ENCODE results near the gene C10orf53. TPM values are rescaled to one million over a fixed set of nuclear protein-coding genes. Genes with fewer than 3 reads are reported as not detected.

The C10orf53 gene
- total and polyA plus RNA-seq, 10 of the 15 experiments (the other 5 are each of a cell fraction or from before 2014, with no cell fraction given): not detected

DNA sequence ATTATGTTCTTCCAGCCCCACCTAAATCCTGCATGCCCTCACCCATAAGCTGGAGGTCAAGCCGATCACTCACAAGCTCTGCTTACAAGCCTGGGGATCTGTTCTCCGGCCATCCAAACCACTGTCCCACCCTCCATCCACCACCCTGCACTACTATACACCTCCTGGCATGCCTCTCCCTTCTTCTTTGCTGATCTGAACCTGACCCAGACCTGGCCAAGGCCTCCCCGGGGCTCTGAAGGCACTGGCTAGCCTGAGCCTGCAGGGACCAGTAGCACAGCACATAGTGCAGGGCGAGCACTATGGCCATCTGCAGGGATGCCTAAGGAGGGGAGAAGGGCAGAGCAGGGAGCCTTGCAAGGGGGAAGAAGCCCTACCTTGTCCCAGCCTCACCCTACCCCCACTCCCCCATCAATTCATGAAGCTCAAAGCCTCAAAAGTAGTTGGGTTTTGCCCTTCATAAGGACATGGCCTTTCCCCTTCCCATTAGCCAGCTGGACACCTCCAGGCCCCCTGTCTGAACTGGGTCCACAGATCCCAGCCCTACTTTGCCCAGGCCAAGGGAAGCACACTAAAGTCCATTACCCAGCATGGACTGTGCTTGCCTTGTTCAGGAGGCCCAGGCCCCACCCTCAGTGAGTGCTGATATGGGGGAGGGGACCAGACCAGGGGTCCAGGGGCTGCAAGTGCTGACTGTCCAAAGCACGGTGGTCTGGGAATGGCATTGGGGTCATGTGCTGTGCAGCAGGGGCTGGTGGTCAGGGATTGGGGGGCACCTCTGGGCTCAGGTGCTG, 36.0 kb upstream of the C10orf53 start (continued):
- TF ChIP-seq YBX1 (IDR thresholded peaks at IDR 0.05) (no peak), MXI1 (IDR thresholded peaks at IDR 0.05; ENCODE audit: low read depth, low read length) (no peak), TAF1 (IDR thresholded peaks at IDR 0.05; ENCODE audit: borderline replicate concordance, low read depth, low read length) (no peak), LARP7 (IDR thresholded peaks at IDR 0.05) (no peak)
- TF ChIP-seq, protein P1, sequence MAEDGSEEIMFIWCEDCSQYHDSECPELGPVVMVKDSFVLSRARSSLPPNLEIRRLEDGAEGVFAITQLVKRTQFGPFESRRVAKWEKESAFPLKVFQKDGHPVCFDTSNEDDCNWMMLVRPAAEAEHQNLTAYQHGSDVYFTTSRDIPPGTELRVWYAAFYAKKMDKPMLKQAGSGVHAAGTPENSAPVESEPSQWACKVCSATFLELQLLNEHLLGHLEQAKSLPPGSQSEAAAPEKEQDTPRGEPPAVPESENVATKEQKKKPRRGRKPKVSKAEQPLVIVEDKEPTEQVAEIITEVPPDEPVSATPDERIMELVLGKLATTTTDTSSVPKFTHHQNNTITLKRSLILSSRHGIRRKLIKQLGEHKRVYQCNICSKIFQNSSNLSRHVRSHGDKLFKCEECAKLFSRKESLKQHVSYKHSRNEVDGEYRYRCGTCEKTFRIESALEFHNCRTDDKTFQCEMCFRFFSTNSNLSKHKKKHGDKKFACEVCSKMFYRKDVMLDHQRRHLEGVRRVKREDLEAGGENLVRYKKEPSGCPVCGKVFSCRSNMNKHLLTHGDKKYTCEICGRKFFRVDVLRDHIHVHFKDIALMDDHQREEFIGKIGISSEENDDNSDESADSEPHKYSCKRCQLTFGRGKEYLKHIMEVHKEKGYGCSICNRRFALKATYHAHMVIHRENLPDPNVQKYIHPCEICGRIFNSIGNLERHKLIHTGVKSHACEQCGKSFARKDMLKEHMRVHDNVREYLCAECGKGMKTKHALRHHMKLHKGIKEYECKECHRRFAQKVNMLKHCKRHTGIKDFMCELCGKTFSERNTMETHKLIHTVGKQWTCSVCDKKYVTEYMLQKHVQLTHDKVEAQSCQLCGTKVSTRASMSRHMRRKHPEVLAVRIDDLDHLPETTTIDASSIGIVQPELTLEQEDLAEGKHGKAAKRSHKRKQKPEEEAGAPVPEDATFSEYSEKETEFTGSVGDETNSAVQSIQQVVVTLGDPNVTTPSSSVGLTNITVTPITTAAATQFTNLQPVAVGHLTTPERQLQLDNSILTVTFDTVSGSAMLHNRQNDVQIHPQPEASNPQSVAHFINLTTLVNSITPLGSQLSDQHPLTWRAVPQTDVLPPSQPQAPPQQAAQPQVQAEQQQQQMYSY (CRISPR knock-in tag; IDR thresholded peaks at IDR 0.05): no peak

- no peak overlapping the region for H3K9ac ChIP-seq (ENCODE audit: control insufficient read depth, insufficient read depth, low read length)
- no peaks in the 10 kb centered on the region for H4K20me1 ChIP-seq (ENCODE audit: control insufficient read depth, insufficient read depth)
- H3K27ac ChIP-seq (ENCODE audit: control insufficient read depth, insufficient read depth): no peak overlapping the region
- H3K4me3 ChIP-seq: no peak overlapping the region
- FAIRE-seq: no peak
- no peaks in the 10 kb centered on the region for H3K36me3 ChIP-seq (ENCODE audit: control insufficient read depth in 2 of 2, insufficient read depth in 2 of 2, low read length in 1 of 2)
- ChIA-PET SMC1A (ENCODE audit: uncharacterized antibody, unreplicated experiment) (no interaction called here), POLR2A (no interaction called here), RAD21 (ENCODE audit: unreplicated experiment) (no interaction called here), CTCF (no interaction called here)
- 5% methylated on average over 7 of the region's 7 CpGs for WGBS (ENCODE audit: insufficient coverage, insufficient replicate concordance, low lambda C conversion rate, missing lambda C conversion rate)
- no peaks in the 10 kb centered on the region for H3K9me3 ChIP-seq (replicated peaks; ENCODE audit: control insufficient read depth, insufficient read depth, low read length)
- H3K27me3 ChIP-seq (replicated peaks in 1 of 2; ENCODE audit: control insufficient read depth in 2 of 2, insufficient read depth in 2 of 2, low read length in 1 of 2): no peaks in the 10 kb centered on the region; a peak in 1 of 4 replicates
- no peak for DNase-seq (ENCODE audit: low read depth, low spot score)
- in situ Hi-C loops (cut with MboI) (no loop called here), intact Hi-C loops (cut with micrococcal nuclease; ENCODE audit: unreplicated experiment) (no loop called here)
- no peak for ATAC-seq
- no peak overlapping the region for H2AFZ ChIP-seq (ENCODE audit: control insufficient read depth, low read depth, low read length)
- no peaks in the 10 kb centered on the region for H3K4me1 ChIP-seq (ENCODE audit: control insufficient read depth, insufficient read depth, low read length)
- H3K79me2 ChIP-seq (ENCODE audit: control insufficient read depth, insufficient read depth, low read length): no peaks in the 10 kb centered on the region
- no peak overlapping the region for H3K4me2 ChIP-seq (ENCODE audit: control insufficient read depth, insufficient read depth)
- no TSS peak for BruUV-seq (replicated peaks)
- TF ChIP-seq ZNF207 (IDR thresholded peaks at IDR 0.05; ENCODE audit: borderline replicate concordance) (no peak), MYB (IDR thresholded peaks at IDR 0.05; ENCODE audit: borderline replicate concordance, low read depth, low read length) (no peak), EED (IDR thresholded peaks at IDR 0.05; ENCODE audit: low read depth) (no peak), BRCA1 (IDR thresholded peaks at IDR 0.05; ENCODE audit: low read depth, low read length) (no peak), YY1 (IDR thresholded peaks at IDR 0.05; ENCODE audit: low read depth, low read length) (no peak)
- TF ChIP-seq, protein P2, sequence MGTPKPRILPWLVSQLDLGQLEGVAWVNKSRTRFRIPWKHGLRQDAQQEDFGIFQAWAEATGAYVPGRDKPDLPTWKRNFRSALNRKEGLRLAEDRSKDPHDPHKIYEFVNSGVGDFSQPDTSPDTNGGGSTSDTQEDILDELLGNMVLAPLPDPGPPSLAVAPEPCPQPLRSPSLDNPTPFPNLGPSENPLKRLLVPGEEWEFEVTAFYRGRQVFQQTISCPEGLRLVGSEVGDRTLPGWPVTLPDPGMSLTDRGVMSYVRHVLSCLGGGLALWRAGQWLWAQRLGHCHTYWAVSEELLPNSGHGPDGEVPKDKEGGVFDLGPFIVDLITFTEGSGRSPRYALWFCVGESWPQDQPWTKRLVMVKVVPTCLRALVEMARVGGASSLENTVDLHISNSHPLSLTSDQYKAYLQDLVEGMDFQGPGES (IDR thresholded peaks at IDR 0.05): no peak
- TF ChIP-seq, protein P3, sequence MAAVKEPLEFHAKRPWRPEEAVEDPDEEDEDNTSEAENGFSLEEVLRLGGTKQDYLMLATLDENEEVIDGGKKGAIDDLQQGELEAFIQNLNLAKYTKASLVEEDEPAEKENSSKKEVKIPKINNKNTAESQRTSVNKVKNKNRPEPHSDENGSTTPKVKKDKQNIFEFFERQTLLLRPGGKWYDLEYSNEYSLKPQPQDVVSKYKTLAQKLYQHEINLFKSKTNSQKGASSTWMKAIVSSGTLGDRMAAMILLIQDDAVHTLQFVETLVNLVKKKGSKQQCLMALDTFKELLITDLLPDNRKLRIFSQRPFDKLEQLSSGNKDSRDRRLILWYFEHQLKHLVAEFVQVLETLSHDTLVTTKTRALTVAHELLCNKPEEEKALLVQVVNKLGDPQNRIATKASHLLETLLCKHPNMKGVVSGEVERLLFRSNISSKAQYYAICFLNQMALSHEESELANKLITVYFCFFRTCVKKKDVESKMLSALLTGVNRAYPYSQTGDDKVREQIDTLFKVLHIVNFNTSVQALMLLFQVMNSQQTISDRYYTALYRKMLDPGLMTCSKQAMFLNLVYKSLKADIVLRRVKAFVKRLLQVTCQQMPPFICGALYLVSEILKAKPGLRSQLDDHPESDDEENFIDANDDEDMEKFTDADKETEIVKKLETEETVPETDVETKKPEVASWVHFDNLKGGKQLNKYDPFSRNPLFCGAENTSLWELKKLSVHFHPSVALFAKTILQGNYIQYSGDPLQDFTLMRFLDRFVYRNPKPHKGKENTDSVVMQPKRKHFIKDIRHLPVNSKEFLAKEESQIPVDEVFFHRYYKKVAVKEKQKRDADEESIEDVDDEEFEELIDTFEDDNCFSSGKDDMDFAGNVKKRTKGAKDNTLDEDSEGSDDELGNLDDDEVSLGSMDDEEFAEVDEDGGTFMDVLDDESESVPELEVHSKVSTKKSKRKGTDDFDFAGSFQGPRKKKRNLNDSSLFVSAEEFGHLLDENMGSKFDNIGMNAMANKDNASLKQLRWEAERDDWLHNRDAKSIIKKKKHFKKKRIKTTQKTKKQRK (IDR thresholded peaks at IDR 0.05; ENCODE audit: low read depth, low read length): no peak
Observed at GRCh38 chr10:49644035-49644646, 35.3 kb upstream of the C10orf53 start.

Measured in GM12878 (cell line).